ENCODE measurements around the gene UBE2S.
"Not testable (repeated sequence)": the region's sequence is repeated elsewhere in the genome, so short reads cannot be mapped to it uniquely, and the experiment has no call there.

Gene UBE2S

DNA sequence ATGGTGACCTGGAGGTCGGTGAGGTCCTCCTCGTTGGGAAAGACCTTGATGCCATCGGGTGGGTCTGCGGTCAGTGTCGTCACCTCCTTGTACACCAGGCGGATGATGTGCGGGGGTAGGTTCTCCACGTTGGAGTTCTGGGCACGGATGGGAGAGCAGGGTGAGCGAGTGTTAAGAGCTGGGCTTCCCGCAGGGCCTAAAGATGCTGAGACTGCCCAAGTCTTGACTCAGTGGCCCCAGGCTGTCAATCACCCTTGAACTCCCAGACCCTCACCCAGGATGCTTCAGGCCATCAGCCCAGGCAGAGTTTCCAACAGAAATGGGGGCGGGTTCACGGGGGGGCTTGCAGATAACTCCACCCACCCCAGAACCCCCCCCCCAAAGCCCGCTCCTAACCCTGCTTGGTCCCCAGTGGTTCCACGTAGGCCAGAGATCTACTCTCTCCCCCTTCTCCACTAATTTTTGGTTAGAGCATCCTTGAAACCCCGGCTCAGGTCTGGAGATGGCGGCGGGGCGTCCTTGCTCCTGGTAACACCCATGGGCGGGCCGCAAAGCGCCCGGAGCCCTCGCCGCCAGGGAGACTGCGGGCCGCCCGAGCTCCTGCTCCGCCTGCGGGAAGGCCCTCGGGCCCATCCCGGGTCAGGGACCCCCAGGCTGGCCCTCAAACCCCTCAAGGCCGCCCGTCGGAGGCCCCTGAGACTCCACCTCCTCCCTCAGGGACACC is 600 bp downstream of the UBE2S start:
- in situ Hi-C loops (cut with MboI; ENCODE audit: low sequenced_read_pairs), result no loop called here

DNA sequence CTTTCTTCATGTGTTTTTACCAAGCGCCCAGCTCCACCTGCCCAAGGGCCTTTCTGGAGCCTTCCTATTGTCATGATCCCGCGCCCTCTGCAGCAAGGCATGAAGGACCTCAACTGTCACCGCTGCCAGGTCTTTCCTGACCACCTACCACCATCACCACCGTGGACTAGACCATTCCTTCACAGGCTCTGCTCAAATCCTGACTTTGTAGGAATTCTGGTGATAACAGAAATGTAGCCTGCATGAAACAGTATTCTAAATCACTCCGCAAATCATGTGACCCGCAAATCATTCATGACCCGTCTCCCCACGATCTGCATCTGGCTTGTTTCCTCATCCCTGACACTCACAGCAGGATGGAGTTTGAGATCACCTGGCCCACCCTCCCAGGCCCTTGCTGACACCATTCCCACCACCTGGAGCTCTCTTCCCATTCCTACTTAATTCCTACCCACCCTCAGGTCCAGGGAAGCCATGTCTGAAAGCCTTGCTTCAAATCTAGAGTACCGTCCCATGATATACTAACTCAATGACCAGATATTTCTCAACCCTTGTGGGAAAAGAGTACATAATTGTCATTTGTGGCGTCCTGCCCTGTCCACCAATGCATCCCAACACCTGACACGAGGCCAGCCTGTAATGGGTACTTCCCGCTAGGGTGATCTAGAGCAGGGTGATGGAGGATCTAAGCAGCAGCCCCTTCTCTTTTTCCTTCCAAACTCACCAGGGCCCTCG is 1.3 kb downstream of the UBE2S start:
- in situ Hi-C loops (cut with MboI; ENCODE audit: low sequenced_read_pairs), result no loop called here

DNA sequence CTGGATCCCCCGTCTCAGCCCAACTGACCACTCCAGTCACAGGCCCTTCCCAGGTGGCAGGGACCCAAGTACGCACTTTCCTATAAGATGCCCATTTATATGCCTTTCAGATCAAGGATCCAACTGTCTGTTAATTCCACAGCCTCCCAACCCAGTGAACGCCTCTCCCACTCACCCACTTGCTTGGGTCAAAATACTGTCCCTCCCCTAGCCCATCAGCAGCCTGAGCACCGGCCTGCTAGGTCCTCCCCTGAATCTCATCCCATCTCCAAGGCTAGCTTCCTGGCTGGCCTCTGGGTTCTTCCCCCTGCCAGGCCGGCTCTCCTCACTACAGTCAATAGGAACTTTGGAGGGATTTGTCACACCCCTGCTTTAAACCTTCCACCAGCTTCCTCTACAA is 1.9 kb downstream of the UBE2S start:
- in situ Hi-C loops (cut with MboI; ENCODE audit: low sequenced_read_pairs), result no loop called here

DNA sequence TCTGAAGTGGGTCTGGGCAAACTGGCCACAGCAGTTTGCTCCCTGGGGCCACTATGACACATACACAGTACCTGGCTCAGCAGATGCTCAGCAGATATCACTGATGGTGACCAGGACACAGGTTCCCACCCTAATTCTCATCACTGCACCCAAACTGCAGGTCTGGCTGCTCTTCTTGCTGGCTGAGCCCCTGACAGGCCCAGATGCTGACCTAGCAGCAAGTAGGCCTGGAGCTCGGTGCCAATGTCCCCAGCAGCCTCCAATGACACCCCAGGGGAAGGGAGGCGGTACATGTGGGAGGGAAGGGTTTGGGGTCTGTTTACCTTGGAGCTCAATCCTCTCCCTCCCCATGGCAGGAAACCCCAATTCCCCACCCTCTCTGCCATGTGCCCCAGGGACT is 5.1 kb downstream of the UBE2S start:
- in situ Hi-C loops (cut with MboI; ENCODE audit: low sequenced_read_pairs), result no loop called here

DNA sequence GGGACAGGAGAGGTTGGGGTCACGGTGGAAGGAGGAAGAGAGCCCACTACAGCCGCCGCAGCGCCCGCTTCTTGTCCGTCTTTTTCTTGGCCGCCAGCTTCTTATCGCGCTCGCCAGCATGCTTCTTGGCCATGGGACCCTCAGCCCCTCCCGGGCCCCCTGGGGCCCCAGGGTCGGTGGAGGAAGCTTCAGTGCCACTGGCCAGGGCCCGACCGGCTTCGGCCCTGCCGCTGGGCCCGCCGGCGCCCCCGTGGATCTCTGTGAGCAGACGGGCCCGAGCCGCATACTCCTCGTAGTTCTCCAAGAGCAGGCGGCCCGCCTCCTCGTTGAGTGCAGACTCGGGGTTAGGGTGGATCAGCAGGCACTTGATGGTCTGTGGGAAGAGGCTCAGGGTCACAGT is 6.2 kb downstream of the UBE2S start:
- in situ Hi-C loops (cut with MboI; ENCODE audit: low sequenced_read_pairs), result not testable (repeated sequence)

DNA sequence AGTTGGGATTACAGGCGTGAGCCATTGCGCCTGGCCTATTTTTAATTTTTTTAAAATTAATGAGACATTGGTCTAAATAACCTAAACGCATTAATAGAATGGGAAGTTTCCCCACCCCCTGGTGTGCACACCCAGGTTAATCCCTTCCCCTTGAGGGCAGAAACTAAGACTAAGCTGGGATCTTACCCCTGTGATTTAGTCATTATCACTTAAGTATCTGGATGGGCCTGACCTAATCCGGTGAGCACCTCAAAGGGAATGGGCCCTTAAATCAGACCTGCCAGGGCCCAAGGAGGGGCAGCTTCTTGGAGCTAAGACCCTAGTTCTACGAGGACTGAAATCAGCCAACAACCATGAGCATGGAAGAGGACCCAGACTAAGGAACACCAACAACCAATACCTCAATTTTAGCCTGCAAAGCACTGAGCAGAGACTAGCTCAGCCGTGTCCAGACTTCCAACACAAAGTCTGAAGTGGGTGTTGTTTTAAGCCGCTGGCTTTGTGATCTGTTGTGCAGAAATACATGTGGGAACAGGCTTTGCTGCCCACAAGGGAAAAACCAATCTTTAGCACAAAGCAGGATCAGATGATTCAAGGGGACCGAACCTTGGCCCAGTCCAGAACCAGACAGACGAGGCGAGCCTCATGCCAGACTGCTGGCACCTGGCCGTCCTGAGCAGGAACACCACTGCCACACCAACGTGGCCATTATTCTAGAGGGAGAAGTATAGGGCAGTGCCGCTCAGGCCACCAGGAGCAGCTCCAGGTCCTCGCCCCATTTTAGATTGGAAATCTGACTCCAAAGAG is 7.1 kb downstream of the UBE2S start:
- in situ Hi-C loops (cut with MboI; ENCODE audit: low sequenced_read_pairs), result no loop called here

DNA sequence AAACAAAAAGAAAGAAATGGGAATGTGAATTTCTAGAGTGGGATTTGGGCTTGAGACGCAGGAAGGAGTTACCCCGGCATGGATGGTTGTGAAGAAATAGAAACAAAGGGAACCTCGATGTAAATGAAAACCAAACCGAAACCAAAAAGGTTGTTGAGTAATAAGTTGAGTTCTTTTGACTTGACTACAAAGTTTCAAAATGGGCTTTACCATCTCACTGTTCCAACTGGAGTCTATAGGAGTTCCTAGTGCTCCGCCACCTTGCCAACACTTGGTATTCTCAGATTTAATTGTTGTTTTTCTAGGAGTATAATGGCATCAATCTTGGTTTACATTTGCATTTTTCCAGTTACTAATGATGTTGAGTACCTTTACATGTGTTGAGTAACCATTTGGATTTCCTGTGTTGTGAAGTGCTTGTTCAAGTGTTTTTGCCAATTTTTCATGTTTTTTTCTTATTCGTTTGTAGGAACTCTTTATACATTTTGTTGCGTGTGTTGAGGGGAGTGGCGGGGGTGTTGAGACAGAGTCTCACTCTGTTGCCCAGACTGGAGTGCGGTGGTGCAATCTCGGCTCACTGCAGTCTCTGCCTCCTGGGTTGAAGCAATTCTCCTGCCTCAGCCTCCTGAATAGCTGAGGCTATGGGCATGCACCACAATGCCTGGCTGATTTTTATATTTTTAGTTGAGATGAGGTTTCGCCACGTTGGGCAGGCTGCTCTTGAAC is 9.2 kb downstream of the UBE2S start:
- in situ Hi-C loops (cut with MboI; ENCODE audit: low sequenced_read_pairs), result no loop called here

DNA sequence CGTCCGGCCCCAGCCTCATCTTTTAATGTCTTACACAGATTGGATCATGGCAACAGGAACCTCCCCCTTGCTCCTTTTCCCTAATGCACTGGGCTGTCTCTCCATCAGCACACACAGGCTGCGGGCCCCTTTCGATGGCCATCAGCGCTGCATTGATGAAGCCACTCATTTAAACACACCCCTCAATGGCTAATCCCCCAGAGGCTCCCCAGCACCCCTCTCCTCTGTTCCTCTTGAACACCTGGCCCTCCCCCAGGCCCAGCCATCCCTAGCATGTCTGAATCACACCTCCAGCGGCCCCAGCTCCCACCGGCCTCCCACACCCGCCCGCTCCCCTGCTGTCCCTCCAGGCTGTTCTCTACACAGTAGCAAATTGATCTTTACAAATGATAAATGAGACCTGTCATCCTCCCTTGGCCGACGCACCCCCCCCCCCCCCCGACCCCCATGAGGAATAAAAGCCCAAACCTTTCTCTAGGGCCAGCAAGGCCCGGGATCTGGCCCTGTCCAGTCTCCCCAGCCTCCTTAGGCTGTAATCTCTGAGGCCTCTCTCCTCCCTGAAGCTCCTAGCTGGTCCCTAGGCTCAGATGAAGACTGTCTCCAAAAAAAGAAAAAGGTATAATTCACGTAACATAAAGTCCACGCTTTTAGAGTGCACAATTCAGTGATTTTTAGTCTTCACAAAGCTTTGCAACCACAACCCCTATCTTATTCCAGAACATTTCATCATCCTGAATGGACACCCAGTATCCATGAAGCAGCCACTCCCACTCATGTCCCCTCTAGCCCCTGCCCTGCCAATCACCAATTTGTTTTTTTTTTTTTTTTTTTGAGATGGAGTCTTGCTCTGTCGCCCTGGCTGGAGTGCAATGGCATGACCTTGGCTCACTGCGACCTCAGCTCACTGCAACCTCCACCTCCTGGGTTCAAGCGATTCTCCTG is 14.5 kb downstream of the UBE2S start:
- in situ Hi-C loops (cut with MboI; ENCODE audit: low sequenced_read_pairs), result no loop called here

DNA sequence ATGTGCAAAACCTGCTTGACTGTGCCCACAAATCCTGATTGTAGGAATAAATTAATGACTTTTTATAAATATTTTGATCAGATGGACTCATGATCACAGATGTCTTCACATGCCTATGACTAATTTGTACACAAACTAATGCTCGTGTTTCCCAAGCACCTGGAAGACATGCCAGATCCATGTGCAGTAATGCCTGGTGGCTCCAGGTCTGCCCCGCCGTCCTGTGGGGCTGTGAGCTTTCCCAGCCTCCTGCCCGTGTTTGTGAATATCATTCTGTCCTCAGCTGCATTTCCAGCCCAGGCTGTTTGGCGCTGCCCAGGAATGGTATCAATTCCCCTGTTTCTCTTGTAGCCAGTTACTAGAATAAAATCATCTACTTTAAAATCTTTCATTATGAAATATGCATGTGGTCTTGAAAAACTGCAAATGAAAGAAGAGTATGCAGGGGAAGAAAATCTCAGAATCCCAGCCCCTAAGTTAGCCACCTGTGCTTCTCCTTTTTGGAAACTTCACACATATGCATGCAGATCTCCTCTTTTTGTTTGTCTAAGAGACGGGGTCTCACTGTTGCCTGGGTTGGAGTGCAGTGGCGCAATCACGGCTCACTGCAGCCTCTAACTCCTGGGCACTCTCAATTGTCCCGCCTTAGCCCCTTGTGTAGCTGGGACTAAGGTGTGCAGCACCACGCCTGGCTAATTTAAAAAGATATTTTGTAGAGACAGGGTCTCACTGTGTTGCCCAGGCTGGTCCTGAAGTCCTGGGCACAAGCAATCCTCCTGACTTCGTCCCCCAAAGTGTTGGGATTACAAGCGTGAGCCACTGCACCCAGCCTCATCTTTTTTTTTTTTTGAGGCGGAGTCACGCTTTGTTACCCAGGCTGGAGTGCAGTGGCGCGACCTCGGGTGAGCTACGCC is 15.6 kb downstream of the UBE2S start:
- in situ Hi-C loops (cut with MboI; ENCODE audit: low sequenced_read_pairs), result no loop called here

DNA sequence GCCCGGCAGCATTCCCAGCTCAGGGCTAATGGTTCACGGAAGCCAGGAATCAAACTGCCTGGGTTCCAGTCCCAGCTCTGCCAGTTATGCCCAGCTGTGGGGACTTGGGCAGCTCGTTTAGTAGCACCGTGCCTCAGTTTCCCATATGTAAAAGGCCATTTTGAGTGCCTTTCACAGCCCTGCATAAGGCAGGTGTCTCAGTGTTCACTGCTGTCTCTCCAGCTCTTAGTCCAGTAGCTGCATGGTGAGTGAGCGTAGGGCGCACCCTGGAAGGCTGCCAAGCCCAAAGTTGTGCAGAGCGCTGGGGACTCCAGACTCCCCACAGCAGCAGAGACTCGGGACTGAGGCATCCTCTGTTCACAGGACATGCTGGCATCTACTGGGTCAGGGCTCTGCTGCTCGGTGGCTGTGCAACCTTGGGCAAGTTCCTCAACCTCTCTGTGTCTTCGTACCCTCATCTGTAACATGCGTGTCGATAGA is 16.4 kb downstream of the UBE2S start:
- in situ Hi-C loops (cut with MboI; ENCODE audit: low sequenced_read_pairs), result no loop called here

DNA sequence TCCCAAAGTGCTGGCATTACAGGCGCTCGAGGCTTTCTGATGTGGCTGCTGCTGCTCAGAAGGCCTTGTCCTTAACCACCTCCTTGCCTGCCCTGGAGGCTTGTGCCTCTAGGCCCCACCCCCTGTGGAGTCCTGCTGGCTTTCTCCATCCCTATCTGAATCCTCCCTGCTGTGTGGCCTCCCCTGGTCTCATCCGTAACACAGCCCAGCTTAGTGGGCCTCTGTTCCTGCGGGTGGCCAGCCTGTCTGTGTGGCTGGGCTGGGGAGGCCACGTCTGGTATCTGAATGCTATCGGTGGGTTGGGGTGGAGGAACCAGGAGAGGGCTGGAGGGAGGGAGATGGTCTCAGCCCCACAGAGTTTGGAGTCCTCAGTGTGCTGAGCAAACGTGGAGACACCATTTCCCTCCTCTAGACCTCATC is 17.1 kb downstream of the UBE2S start:
- in situ Hi-C loops (cut with MboI; ENCODE audit: low sequenced_read_pairs), result no loop called here

DNA sequence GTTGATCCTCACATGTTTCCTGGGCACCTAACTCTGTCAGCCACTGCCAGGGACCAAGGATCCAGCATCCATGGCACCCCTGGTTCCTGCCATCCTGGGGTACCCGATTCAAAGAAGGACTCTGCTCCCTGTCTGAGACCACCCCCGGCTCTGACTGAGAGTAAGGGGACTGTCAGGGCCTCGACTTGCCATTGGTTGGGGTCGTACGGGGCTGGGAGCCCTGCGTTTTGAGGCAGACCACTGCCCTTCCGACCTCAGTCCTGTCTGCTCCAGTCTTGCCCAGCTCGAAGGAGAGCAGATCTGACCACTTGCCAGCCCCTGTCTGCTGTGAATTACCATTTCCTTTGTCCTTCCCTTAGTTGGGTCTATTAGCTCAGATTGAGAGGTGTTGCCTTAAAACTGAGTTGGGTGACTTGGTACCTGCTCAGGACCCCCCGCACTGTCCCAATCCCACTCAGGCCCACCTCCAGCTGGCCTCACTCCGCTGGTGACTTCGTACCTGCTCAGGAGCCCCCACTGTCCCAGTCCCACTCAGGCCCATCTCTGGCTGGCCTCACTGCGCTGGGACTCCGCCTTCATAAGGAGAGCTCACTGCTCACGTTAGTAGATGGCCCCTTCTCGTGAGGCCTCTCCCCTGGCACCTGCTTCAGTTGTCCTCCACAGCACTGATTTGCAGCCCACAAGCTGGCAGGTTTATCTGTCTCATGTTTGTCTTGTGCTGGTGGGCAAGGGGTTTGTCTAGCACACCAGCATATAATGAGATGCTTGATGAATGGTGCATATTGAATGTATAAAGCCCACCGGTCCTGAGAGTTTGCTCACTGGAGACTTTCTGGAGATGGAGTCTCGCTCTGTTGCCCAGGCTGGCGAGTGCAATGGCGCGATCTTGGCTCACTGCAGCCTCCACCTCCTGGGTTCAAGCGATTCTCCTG is 17.9 kb downstream of the UBE2S start:
- in situ Hi-C loops (cut with MboI; ENCODE audit: low sequenced_read_pairs), result no loop called here

DNA sequence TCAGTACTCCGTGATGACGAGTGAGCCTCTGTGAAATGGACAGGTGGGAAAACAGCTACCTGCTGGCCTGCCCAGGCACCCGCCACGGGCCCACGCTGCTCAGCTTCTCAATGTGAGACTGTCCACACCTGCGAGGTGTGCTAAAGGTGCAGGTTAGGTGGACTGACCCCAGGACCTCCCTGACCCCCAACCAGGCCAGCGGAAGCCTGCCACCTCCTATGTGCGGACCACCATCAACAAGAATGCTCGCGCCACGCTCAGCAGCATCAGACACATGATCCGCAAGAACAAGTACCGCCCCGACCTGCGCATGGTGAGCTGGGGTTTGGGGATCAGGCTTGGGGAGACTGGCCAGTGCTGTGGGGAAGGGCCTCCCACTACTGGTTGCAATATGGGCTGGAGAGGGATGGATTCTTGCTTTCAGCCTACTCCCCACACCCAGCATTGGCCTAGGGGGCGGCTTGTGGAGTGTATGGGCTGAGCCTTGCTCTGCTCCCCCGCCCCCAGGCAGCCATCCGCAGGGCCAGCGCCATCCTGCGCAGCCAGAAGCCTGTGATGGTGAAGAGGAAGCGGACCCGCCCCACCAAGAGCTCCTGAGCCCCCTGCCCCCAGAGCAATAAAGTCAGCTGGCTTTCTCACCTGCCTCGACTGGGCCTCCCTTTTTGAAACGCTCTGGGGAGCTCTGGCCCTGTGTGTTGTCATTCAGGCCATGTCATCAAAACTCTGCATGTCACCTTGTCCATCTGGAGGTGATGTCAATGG is 19.7 kb downstream of the UBE2S start:
- in situ Hi-C loops (cut with MboI; ENCODE audit: low sequenced_read_pairs), result no loop called here

DNA sequence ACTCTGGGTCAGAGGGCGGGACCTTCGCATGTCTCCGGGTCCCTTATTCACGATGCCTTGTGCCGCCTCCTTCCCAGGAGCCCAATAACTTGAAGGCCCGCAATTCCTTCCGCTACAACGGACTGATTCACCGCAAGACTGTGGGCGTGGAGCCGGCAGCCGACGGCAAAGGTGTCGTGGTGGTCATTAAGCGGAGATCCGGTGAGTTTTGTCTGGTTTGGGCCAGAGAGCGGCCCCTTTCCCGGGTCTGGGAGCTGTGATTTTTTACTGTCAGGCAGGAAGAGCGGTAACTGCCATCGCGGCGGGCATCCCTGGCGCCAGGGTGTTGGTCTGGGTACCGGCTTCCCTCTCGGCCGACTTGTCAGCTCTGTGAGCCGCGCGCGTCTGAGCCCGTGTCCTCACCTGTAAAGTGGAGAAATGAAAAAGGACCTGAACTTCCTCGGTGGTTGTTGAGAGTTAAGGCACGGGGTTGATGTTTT is 21.1 kb downstream of the UBE2S start:
- in situ Hi-C loops (cut with MboI; ENCODE audit: low sequenced_read_pairs), result no loop called here

DNA sequence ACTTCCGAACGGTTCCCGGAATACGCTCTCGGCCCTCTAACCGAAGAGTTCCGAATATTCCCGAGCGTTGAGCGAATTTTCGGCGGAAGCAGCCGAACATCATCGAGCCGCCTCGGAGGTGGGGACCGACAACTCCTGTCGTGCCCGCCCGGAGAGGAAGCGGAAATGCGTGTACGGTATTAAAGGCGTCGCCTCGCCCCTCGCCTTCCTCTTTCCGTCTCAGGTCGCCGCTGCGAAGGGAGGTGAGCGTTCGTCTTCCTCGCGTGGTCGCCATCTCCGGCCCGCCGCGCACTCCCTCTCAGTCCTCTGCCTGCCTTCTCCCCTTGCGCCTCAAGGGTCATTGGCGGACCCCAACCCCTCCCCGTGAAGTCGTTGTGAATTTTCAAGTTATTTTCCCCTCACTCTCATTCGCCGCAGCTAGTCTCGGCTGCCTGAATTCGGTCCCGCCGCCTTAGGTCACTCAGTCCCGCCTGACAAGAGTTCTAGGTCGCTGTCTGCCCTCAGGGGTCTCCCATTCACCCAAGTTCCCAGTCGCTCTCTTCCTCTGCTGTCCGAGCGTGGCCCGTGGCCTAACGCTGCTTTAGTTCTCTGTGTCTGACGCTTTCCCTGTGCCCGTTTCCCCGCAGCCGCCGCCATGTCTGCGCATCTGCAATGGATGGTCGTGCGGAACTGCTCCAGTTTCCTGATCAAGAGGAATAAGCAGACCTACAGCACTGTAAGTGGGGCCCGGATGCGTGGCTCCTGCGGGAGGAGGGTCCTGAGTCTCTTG is 21.7 kb downstream of the UBE2S start, which contains the start of gene RPL28:
Gene RPL28 (plus strand): TSS at position 209 of the 769 bp plus-strand sequence. CDS start 426 bp downstream, at position 635.
- in situ Hi-C loops (cut with MboI; ENCODE audit: low sequenced_read_pairs), result no loop called here
